K562 (cell line): ENCODE measurements around the gene KIF9. TPM values are rescaled to one million over a fixed set of nuclear protein-coding genes. Genes with fewer than 3 reads are reported as not detected.

Experiments
- C11orf30 ChIP-seq: fragments of 450-650 bp; IDR thresholded peaks from 2 replicates; pipeline ENCODE4 v1.6.1; 2016; ENCODE audit warnings: low read depth, mild to moderate bottlenecking
- CBX2 ChIP-seq: fragments of 200-600 bp; sonication (generic); IDR thresholded peaks from one replicate; pipeline ENCODE4 v1.6.1; 2012; ENCODE audit warnings: mild to moderate bottlenecking, low read length, inconsistent platforms; ENCODE audit not compliant: insufficient read depth, poor library complexity, severe bottlenecking
- COPS2 ChIP-seq: fragments of 450-650 bp; conservative IDR thresholded peaks from 2 replicates; pipeline ENCODE4 v1.6.1; 2016; ENCODE audit warnings: mild to moderate bottlenecking, moderate library complexity
- GATA2 ChIP-seq: sonication (generic); formaldehyde crosslinking; IDR thresholded peaks from 2 replicates; pipeline ENCODE4 v1.4.0; 2020; ENCODE audit warnings: mild to moderate bottlenecking, missing genetic modification reagents
- HDAC6 ChIP-seq: IDR thresholded peaks from 2 replicates; pipeline ENCODE4 v1.6.1; 2012; ENCODE audit warnings: low read depth, mild to moderate bottlenecking, control low read depth, inconsistent platforms, low read length, moderate library complexity
- HES1 ChIP-seq: fragments of 450-650 bp; IDR thresholded peaks from 2 replicates; pipeline ENCODE4 v1.6.1; 2016; ENCODE audit warnings: low read depth, mild to moderate bottlenecking, moderate library complexity
- HMG20A ChIP-seq: fragments of 450-650 bp; formaldehyde crosslinking; conservative IDR thresholded peaks from 2 replicates; pipeline ENCODE4 v1.4.0; 2020; ENCODE audit warnings: mild to moderate bottlenecking, mixed read lengths
- KDM4B ChIP-seq, 2 experiments: fragments of 450-650 bp in 1 of 2; sonication (generic) in 1 of 2; IDR thresholded peaks; 2 replicates each; pipeline ENCODE4 v1.6.1; 2016 to 2017; ENCODE audit warnings: borderline replicate concordance in 2 of 2, antibody characterized with exemption in 1 of 2, low read depth in 1 of 2, mild to moderate bottlenecking in 1 of 2
- NFXL1 ChIP-seq: fragments of 450-650 bp; formaldehyde crosslinking; IDR thresholded peaks from 2 replicates; pipeline ENCODE4 v1.4.0; 2021; ENCODE audit warnings: mild to moderate bottlenecking
- NONO ChIP-seq, 2 experiments: fragments of 200-400 bp in 1 of 2; fragments of 450-650 bp in 1 of 2; formaldehyde crosslinking in 1 of 2; IDR thresholded peaks; 2 replicates each; pipeline ENCODE4 v1.6.1; 2017; ENCODE audit warnings: low read depth in 2 of 2, mild to moderate bottlenecking in 2 of 2, moderate library complexity in 2 of 2, low read length in 1 of 2
- STAT5B ChIP-seq: fragments of 250-450 bp; sonication (Bioruptor Pico); IDR thresholded peaks from 2 replicates; pipeline ENCODE4 v1.8.0; 2021; ENCODE audit warnings: mild to moderate bottlenecking, inconsistent platforms
- YBX1 ChIP-seq: fragments of 450-650 bp; IDR thresholded peaks from 2 replicates; pipeline ENCODE4 v1.7.1; 2016; ENCODE audit warnings: mild to moderate bottlenecking
- ZBTB2 ChIP-seq: fragments of 450-650 bp; IDR thresholded peaks from 2 replicates; pipeline ENCODE4 v1.6.1; 2016; ENCODE audit warnings: antibody characterized with exemption
- ZFP91 ChIP-seq: sonication (generic); formaldehyde crosslinking; IDR thresholded peaks from 2 replicates; pipeline ENCODE4 v1.8.0; 2022; ENCODE audit warnings: mild to moderate bottlenecking, missing genetic modification reagents
- ZNF41 ChIP-seq: fragments of 250-450 bp; sonication (Bioruptor Pico); conservative IDR thresholded peaks from 2 replicates; pipeline ENCODE4 v1.4.0; 2020; ENCODE audit warnings: mild to moderate bottlenecking
- ZNF785 ChIP-seq: fragments of 250-450 bp; sonication (Bioruptor Pico); IDR thresholded peaks from 2 replicates; pipeline ENCODE4 v1.4.0; 2020; ENCODE audit warnings: mild to moderate bottlenecking
- polyA plus RNA-seq, 8 experiments: library from polyadenylated mRNA; depleted of rRNA in 4 of 8; stranded (reverse) in 5 of 8; unstranded in 3 of 8; fragments of >200 nt; fragmentation: Nextera tagmentation in 2 of 8; fragmentation: Illumina TruSeq in 1 of 8; extraction: Ambion mirVana in 2 of 8; extraction: Trizol in 1 of 8; gene quantifications; 2 replicates each; pipeline versions ENCODE4 v1.2.1 to v1.2.3, GENCODE V29; 2011 to 2014; ENCODE audit warnings: inconsistent platforms in 1 of 8, missing spikeins in 1 of 8
- total RNA-seq, 7 experiments: library from RNA; depleted of rRNA in 6 of 7; stranded (reverse); fragments of >200 nt in 6 of 7; fragmentation: Illumina TruSeq in 2 of 7; extraction: Trizol in 2 of 7; gene quantifications; 2 replicates each; pipeline versions ENCODE4 v1.2.1 to v1.2.3, GENCODE V29; 2011 to 2021; ENCODE audit warnings: low replicate concordance in 1 of 7
- TF ChIP-seq, protein P1 (sequence below): sonication (generic); formaldehyde crosslinking; IDR thresholded peaks from 2 replicates; pipeline ENCODE4 v1.8.0; 2022; ENCODE audit warnings: mild to moderate bottlenecking, low read depth, missing genetic modification reagents
- TF ChIP-seq, protein P2 (sequence below): fragments of 450-650 bp; formaldehyde crosslinking; IDR thresholded peaks from 2 replicates; pipeline ENCODE4 v1.4.0; 2020; ENCODE audit warnings: mild to moderate bottlenecking
- TF ChIP-seq, protein P3 (sequence below), 3 experiments: IDR thresholded peaks in 2 of 3; conservative IDR thresholded peaks in 1 of 3; 2 replicates each; pipeline ENCODE4 v1.5.1; 2011 to 2012; ENCODE audit warnings: low read length in 3 of 3, mild to moderate bottlenecking in 3 of 3, control low read depth in 2 of 3, improper control_type of control experiment in 1 of 3, inconsistent platforms in 1 of 3, low read depth in 1 of 3, mixed read lengths in 1 of 3, moderate library complexity in 1 of 3; ENCODE audit not compliant: insufficient read depth in 2 of 3

KIF9 gene
- total and polyA plus RNA-seq, 9 of the 15 experiments (the other 6 are each of a cell fraction or from before 2014, with no cell fraction given) = 16.9 to 56.9 (median 25.0) TPM

GRCh38 chr3:47282424-47283192 lies at the start of gene KIF9, which contains the start of gene KLHL18 (continued):
- TF ChIP-seq CBX2 (no peak), YBX1 (no peak), C11orf30 (peak; percentile 91), KDM4B (IDR thresholded peaks at IDR 0.05; ENCODE audit: borderline replicate concordance in 2 of 2, low read depth in 1 of 2) (peak in 1 of 2 experiments; percentile 91; a peak in 2 of 4 replicates), GATA2 (CRISPR knock-in tag) (no peak), ZFP91 (CRISPR knock-in tag) (0 out of 2 replicates have a peak, but pooled peaks have one; percentile 19), ZNF785 (CRISPR knock-in tag) (no peak), ZBTB2 (peak; percentile 35; the same call in 1 of the 2 replicates), HDAC6 (no peak), ZNF41 (CRISPR knock-in tag) (no peak), NONO (IDR thresholded peaks at IDR 0.05; ENCODE audit: low read depth in 2 of 2, low read length in 1 of 2) (peak; percentile 21 to 80; a peak in 2 of 4 replicates), HMG20A (no peak), COPS2 (no peak), NFXL1 (CRISPR knock-in tag) (no peak), STAT5B (CRISPR knock-in tag) (no peak), HES1 (no peak)
- TF ChIP-seq, protein P1, sequence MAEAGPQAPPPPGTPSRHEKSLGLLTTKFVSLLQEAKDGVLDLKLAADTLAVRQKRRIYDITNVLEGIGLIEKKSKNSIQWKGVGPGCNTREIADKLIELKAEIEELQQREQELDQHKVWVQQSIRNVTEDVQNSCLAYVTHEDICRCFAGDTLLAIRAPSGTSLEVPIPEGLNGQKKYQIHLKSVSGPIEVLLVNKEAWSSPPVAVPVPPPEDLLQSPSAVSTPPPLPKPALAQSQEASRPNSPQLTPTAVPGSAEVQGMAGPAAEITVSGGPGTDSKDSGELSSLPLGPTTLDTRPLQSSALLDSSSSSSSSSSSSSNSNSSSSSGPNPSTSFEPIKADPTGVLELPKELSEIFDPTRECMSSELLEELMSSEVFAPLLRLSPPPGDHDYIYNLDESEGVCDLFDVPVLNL = peak; percentile 65; the same call in 1 of the 2 replicates
- TF ChIP-seq, protein P2, sequence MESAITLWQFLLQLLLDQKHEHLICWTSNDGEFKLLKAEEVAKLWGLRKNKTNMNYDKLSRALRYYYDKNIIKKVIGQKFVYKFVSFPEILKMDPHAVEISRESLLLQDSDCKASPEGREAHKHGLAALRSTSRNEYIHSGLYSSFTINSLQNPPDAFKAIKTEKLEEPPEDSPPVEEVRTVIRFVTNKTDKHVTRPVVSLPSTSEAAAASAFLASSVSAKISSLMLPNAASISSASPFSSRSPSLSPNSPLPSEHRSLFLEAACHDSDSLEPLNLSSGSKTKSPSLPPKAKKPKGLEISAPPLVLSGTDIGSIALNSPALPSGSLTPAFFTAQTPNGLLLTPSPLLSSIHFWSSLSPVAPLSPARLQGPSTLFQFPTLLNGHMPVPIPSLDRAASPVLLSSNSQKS (CRISPR knock-in tag) = no peak
- TF ChIP-seq, protein P3, sequence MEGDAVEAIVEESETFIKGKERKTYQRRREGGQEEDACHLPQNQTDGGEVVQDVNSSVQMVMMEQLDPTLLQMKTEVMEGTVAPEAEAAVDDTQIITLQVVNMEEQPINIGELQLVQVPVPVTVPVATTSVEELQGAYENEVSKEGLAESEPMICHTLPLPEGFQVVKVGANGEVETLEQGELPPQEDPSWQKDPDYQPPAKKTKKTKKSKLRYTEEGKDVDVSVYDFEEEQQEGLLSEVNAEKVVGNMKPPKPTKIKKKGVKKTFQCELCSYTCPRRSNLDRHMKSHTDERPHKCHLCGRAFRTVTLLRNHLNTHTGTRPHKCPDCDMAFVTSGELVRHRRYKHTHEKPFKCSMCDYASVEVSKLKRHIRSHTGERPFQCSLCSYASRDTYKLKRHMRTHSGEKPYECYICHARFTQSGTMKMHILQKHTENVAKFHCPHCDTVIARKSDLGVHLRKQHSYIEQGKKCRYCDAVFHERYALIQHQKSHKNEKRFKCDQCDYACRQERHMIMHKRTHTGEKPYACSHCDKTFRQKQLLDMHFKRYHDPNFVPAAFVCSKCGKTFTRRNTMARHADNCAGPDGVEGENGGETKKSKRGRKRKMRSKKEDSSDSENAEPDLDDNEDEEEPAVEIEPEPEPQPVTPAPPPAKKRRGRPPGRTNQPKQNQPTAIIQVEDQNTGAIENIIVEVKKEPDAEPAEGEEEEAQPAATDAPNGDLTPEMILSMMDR (IDR thresholded peaks at IDR 0.05 in 2 of 3, conservative IDR thresholded peaks at IDR 0.05 in 1 of 3; ENCODE audit: insufficient read depth in 2 of 3, low read depth in 1 of 3, low read length in 3 of 3) = 0 out of 6 replicates have a peak, but pooled peaks of 1 of the 3 experiments have one; percentile 4
